Endometrial microvascular endothelial cells (primary cell): ENCODE results near the gene PTPRN2. TPM values are rescaled to one million over a fixed set of nuclear protein-coding genes. Genes with fewer than 3 reads are reported as not detected.

Experiments
- in situ Hi-C: cut with HindIII; loops from 2 replicates; pipeline ENCODE4 v1.10.0; 2017; ENCODE audit warnings: low sequenced_read_pairs, low pct_unique_long_range_greater_than_20kb; ENCODE audit errors: inconsistent ontology term
- total RNA-seq: library from RNA; depleted of rRNA; stranded (reverse); fragments of >200 nt; gene quantifications from one replicate; pipeline ENCODE4 v1.2.3, GENCODE V29; 2015; ENCODE audit errors: inconsistent ontology term

PTPRN2 gene
- total RNA-seq, 1 donor from 2014 or later: 13.3 TPM

GRCh38 chr7:158017111-158018097 is 570.2 kb downstream of the PTPRN2 start:
- in situ Hi-C loops: no loop called here

GRCh38 chr7:158016180-158017097 is 571.2 kb downstream of the PTPRN2 start:
- in situ Hi-C loops: no loop called here

GRCh38 chr7:158015403-158016179 is 572.0 kb downstream of the PTPRN2 start:
- in situ Hi-C loops: no loop called here

DNA sequence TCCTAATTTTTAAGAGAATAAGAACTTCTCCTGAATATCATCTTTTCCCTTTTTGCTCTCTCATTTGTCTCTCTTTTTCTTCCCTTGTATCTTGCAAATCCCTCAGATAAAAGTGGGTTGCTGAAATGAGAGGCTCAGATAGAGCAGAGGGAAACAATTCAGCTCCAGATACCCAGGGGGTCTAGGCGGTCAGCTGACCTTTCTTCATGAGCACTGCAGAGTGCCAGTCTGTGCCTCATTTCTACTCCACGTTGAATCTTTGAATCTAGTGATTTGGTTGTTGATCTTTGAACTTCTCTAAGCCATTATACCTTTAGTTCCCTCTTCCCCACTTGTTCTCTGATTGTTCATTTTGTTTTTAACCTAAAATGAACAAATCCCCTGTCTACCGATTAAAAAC is 572.6 kb downstream of the PTPRN2 start:
- in situ Hi-C loops: no loop called here

DNA sequence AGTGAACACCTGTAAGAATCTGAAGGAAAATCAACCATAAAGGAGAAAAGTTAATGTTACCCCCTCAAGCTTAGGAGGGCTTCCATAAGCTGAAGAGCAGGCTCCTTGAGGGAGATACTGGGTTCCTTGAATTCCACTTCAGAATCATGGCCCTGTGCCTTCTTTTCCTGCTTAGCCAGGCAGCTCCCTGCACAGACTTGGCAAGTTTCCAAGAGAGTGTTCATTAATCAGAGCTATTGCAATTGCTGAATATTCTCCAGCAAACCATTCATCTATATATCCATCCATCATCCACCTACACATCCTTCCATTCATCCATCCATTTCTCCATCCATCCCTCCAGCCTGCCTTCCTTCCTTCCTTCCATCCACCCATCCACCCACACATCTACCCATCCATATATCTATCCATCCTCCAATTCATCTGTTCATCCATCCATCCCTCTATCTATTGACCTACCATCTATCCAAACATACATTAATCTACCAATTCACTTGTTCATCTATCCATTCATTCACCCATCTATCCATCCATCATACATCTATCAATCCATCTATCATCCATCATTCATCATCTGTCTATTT is 574.4 kb downstream of the PTPRN2 start:
- in situ Hi-C loops: no loop called here

DNA sequence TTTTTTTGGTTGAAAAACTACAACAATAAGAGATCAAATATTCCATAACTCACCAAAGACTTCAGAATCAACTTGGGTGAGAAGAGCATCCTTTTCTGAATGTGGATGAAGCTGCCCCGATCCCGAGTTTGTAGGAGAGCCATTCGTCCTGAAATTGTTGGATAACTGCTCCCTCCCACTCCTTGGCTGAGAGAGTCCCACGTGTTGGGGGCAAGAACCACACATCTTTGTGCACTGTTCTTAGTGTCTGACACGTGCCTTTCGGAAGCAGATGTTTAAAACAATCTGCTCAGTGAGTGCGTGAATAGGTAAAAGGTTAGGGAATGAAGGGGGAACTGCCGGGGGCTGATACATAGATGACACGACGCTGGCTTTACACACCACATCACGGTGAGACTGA is 575.7 kb downstream of the PTPRN2 start:
- in situ Hi-C loops: no loop called here

GRCh38 chr7:158010961-158011693 is 576.5 kb downstream of the PTPRN2 start:
- in situ Hi-C loops: no loop called here

DNA sequence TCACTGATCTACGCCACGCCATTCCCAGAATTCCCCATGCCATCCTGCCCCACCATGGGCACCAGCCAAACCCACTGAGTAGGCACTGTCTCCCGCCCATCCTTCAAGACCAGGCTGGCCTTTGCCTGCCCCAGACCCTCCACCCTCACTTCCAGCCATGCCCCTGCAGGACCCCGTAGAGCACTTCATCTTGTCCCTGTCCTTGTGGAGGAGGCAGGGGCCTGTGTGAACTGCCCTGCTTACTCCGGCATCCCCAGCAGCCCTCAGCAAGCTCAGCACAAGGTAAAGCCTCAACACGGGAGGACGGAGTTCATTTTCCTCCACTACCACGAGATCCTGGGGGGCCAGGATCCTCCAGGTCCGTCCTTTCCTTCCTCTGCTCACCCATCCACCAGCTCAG is 577.7 kb downstream of the PTPRN2 start:
- in situ Hi-C loops: no loop called here

DNA sequence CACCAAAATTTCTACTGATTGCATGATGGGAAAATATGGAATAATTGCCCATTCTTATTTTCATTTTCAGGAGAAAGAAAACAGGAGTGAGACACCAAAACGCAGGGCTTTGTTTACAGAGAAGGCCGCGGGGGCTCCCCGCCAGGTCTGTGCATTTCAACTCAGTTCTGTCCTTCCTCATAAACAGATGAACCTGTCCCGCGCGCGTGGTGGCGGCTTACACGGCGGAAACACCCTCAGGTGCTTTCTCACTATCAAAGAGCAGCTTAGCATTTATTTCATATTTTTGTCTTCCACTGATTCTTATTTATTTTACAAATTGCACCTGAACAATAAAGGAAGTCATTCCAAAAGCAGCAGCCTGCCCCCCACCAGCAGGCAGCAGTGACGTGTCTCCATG is 579.4 kb downstream of the PTPRN2 start:
- in situ Hi-C loops: no loop called here

- in situ Hi-C loops: no loop called here
These were observed 579.8 kb downstream of the PTPRN2 start for GRCh38 chr7:158007697-158008257.

DNA sequence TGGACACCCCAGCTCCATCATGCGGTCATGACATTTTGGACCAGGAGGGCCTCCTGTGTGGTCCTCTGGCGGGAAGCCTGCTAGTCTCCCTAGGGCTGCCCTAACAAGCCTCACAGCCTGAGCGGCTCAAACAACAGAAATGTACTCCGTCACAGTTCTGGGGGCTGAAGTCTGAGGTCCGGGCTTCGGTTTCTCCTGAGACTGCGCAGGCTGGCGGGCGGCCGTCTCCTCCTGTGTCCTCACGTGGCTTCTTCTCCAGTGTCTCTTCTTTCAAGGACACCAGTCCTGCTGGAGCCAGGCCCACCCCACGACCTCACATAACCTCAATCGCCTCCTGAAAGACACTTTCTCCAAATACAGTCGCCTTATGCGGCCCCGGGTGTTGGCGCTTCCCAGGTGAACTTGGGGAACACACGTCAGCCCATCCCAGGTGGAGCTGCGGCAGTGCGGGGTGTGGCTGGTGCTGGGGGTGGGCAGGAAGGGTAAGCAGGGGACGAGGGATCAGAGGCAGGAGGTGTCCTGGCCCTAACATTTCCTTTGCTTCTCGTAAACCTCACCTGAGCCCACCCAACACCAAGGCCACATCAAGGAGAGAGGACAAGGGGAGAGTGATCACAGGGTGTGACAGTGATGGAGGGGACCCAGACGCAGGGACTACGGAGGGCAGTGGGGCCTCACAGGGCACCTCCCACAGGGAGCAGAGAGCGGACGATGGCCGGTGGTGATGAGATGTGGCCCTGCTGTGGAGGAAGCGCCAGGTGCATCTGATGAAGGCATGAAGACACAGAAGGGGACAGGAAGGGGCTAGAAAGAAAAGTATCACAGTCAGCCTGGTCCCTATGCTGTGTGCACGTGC is 580.6 kb downstream of the PTPRN2 start:
- in situ Hi-C loops: no loop called here

DNA sequence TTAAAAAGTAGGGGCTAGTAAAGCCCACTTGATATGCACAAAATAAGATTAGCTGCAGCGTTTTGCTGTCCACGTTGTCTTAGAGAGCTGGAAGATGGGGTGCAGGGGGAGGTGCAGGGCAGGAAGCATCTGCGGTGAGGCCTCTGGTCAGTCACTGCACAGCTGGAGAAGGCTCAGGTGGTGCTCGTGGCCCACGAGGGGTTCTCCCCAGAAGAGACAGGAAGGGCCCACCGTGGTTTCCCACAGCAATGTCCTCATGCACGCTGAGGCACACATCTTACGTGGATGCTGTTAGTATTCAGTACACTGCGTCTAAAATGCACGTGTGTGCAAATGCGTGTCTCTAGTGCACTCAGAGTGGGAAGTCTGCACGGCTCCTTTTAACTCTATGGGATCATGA is 582.1 kb downstream of the PTPRN2 start:
- in situ Hi-C loops: no loop called here

GRCh38 chr7:158004123-158004490 is 583.5 kb downstream of the PTPRN2 start:
- in situ Hi-C loops: no loop called here

DNA sequence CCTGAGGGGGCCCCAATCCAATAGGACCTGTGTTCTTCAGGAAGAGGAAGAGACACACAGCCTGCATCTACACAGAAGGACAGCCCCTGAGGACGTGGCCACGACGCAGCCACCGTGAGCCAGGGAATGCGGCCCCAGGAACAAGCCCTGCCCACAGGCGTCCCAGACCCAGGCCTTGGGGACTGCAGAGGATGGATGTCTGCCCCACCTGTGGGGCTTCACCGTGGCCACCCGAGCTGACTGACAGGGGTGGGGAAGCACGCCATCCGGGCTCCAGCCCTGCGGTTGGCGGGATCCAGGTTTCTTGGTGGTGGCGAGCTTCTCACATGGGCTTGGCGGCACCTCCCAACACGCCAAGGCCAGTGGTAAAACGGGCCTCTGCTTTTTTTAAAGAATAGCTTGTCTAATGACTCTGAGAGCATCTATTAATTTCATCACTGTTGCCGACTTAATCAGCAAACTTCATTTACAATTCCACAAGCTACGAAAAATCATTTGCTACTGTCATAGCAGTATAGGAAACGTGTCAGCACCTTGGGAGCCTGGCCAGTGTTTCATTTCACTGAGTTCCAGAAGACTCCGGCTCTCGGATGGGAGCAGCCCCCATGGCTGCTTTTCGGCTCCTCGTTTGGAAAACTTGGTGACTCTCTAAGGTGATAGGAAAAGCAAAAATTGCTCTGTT is 584.0 kb downstream of the PTPRN2 start:
- in situ Hi-C loops: no loop called here

GRCh38 chr7:158002486-158003080 is 585.0 kb downstream of the PTPRN2 start:
- in situ Hi-C loops: no loop called here
